Hepatocyte (in vitro differentiated cells): ENCODE data around the gene KIF3A. TPM values are rescaled to one million over a fixed set of nuclear protein-coding genes. Genes with fewer than 3 reads are reported as not detected.
A peak's percentile ranks its signal among the peaks of the same experiment; 100 is the strongest.

Source experiments
- DNase-seq: peaks from one replicate; pipeline ENCODE4 v3.0.0-alpha.2; 2016; ENCODE audit warnings: low spot score
- H2AFZ ChIP-seq: fragments of 200-600 bp; sonication (generic); 2 replicates; pipeline ENCODE4 v1.6.0; 2016; ENCODE audit warnings: antibody characterized with exemption, mild to moderate bottlenecking
- H3K27ac ChIP-seq: fragments of 200-600 bp; sonication (generic); 2 replicates; pipeline ENCODE4 v1.5.1; 2016; ENCODE audit warnings: mild to moderate bottlenecking
- H3K27me3 ChIP-seq: fragments of 200-600 bp; sonication (generic); 2 replicates; pipeline ENCODE4 v1.6.1; 2016
- H3K36me3 ChIP-seq: fragments of 200-600 bp; sonication (generic); replicated peaks from 2 replicates; pipeline ENCODE4 v1.5.1; 2016; ENCODE audit warnings: low read depth; ENCODE audit not compliant: insufficient read depth
- H3K4me1 ChIP-seq: fragments of 200-600 bp; sonication (generic); 2 replicates; pipeline ENCODE4 v1.5.1; 2016; ENCODE audit warnings: mild to moderate bottlenecking, moderate library complexity; ENCODE audit not compliant: insufficient read depth
- H3K4me2 ChIP-seq: fragments of 200-600 bp; sonication (generic); 2 replicates; pipeline ENCODE4 v1.6.0; 2016
- H3K4me3 ChIP-seq: fragments of 200-600 bp; sonication (generic); 2 replicates; pipeline ENCODE4 v1.5.1; 2016; ENCODE audit warnings: mild to moderate bottlenecking
- H3K79me2 ChIP-seq: fragments of 200-600 bp; sonication (generic); 2 replicates; pipeline ENCODE4 v1.6.0; 2017; ENCODE audit warnings: mild to moderate bottlenecking
- H3K9me2 ChIP-seq: fragments of 200-600 bp; sonication (generic); replicated peaks from 2 replicates; pipeline ENCODE4 v1.6.0; 2017; ENCODE audit warnings: mild to moderate bottlenecking; ENCODE audit not compliant: insufficient read depth
- H3K9me3 ChIP-seq: fragments of 200-600 bp; sonication (generic); 2 replicates; pipeline ENCODE4 v1.5.1; 2016; ENCODE audit warnings: low read depth, mild to moderate bottlenecking
- H4K20me1 ChIP-seq: fragments of 200-600 bp; sonication (generic); 2 replicates; pipeline ENCODE4 v1.6.0; 2016; ENCODE audit warnings: mild to moderate bottlenecking; ENCODE audit not compliant: insufficient read depth, poor library complexity, severe bottlenecking
- CTCF ChIP-seq: fragments of 200-600 bp; sonication (generic); IDR thresholded peaks from 2 replicates; pipeline ENCODE4 v1.5.1; 2016; ENCODE audit warnings: antibody characterized with exemption, mild to moderate bottlenecking; ENCODE audit not compliant: poor library complexity
- EZH2 ChIP-seq: fragments of 200-600 bp; sonication (generic); IDR thresholded peaks from 2 replicates; pipeline ENCODE4 v1.6.1; 2016; ENCODE audit warnings: antibody characterized with exemption, mild to moderate bottlenecking, borderline replicate concordance
- EZH2phosphoT487 ChIP-seq: fragments of 200-600 bp; sonication (generic); IDR thresholded peaks from one replicate; pipeline ENCODE4 v1.6.1; 2018; ENCODE audit warnings: antibody characterized with exemption, mild to moderate bottlenecking, low read depth, moderate library complexity; ENCODE audit not compliant: unreplicated experiment, severe bottlenecking
- WGBS: methylation state at CpG from one replicate; pipeline ENCODE4 v1.1.6; 2016; ENCODE audit warnings: low lambda C conversion rate; ENCODE audit errors: missing lambda C conversion rate; 5-methylcytosine and 5-hydroxymethylcytosine counted together
- polyA plus RNA-seq: library from polyadenylated mRNA; unstranded; fragments of >200 nt; fragmentation: Nextera tagmentation; extraction: Ambion mirVana; gene quantifications from 2 replicates; pipeline ENCODE4 v1.2.1, GENCODE V29; 2016
- total RNA-seq: library from RNA; depleted of rRNA; stranded (reverse); fragments of >200 nt; gene quantifications from 2 replicates; pipeline ENCODE4 v1.2.3, GENCODE V29; 2014

Gene KIF3A
- total and polyA plus RNA-seq, 2 experiments from 2014 or later: 9.2 to 12.6 TPM

- DNase-seq: no peak
- TF ChIP-seq EZH2phosphoT487 (no peak), EZH2 (no peak), CTCF (no peak)
- no peak overlapping the region for H3K4me2 ChIP-seq
- H3K4me3 ChIP-seq: no peak overlapping the region
- H4K20me1 ChIP-seq: no peaks in the 10 kb centered on the region
- H3K36me3 ChIP-seq: no peaks in the 10 kb centered on the region
- no peak overlapping the region for H2AFZ ChIP-seq
- no peak overlapping the region for H3K27ac ChIP-seq
- no peaks in the 10 kb centered on the region for H3K27me3 ChIP-seq
- 100% methylated on average over 1 of the region's 1 CpG for WGBS
- no peaks in the 10 kb centered on the region for H3K79me2 ChIP-seq
- H3K9me2 ChIP-seq: no peaks in the 10 kb centered on the region
- peaks cover 6% of the 10 kb centered on the region for H3K4me1 ChIP-seq
- H3K9me3 ChIP-seq: no peaks in the 10 kb centered on the region
Measured at GRCh38 chr5:132678735-132679134, 58.6 kb downstream of the KIF3A start.

- Histone ChIP-seq H2AFZ (no peak overlapping the region), H3K4me1 (peaks cover 6% of the 10 kb centered on the region), H3K36me3 (no peaks in the 10 kb centered on the region), H3K4me3 (no peak overlapping the region), H3K9me3 (no peaks in the 10 kb centered on the region), H3K27ac (peak overlapping the region; percentile 25), H3K9me2 (no peaks in the 10 kb centered on the region), H4K20me1 (no peaks in the 10 kb centered on the region), H3K4me2 (no peak overlapping the region), H3K79me2 (no peaks in the 10 kb centered on the region), H3K27me3 (no peaks in the 10 kb centered on the region)
- no peak for TF ChIP-seq EZH2
- TF ChIP-seq CTCF: no peak
- 87% methylated on average over 15 of the region's 15 CpGs for WGBS
- DNase-seq: no peak
Measured at GRCh38 chr5:132677682-132678400, 59.5 kb downstream of the KIF3A start.

- Histone ChIP-seq H3K27ac (peak overlapping the region; percentile 74), H3K4me2 (no peak overlapping the region), H3K4me1 (peaks cover 6% of the 10 kb centered on the region), H3K27me3 (no peaks in the 10 kb centered on the region), H2AFZ (no peak overlapping the region), H3K79me2 (no peaks in the 10 kb centered on the region), H4K20me1 (no peaks in the 10 kb centered on the region), H3K4me3 (no peak overlapping the region), H3K9me3 (no peaks in the 10 kb centered on the region), H3K9me2 (no peaks in the 10 kb centered on the region), H3K36me3 (no peaks in the 10 kb centered on the region)
- peak; percentile 85 for DNase-seq
- WGBS: 49% methylated on average over 7 of the region's 7 CpGs
- TF ChIP-seq CTCF (peak; percentile 29), EZH2phosphoT487 (no peak)
Measured at GRCh38 chr5:132677191-132677590, 60.2 kb downstream of the KIF3A start.
